Fibroblast of the aortic adventitia (primary cell): ENCODE measurements around the gene CD38. TPM values are rescaled to one million over a fixed set of nuclear protein-coding genes. Genes with fewer than 3 reads are reported as not detected.

Experiments used
- DNase-seq: peaks from one replicate; pipeline ENCODE4 v3.0.0-alpha.2; 2010; ENCODE audit warnings: low read depth
- H3K4me3 ChIP-seq: 2 replicates; pipeline ENCODE4 v1.5.1; 2011; ENCODE audit warnings: low read depth, mild to moderate bottlenecking, control low read depth, low read length, moderate library complexity
- CTCF ChIP-seq: IDR thresholded peaks from 2 replicates; pipeline ENCODE4 v1.5.1; 2011; ENCODE audit warnings: mild to moderate bottlenecking, low read length, control low read depth, inconsistent platforms; ENCODE audit not compliant: insufficient read depth
- total RNA-seq: library from RNA; depleted of rRNA; stranded (reverse); fragments of >200 nt; gene quantifications from 2 replicates; pipeline ENCODE4 v1.2.3, GENCODE V29; 2012; ENCODE audit warnings: low replicate concordance

CD38 gene
- total RNA-seq, 1 donor = not detected

GRCh38 chr4:15809058-15809457 is 30.9 kb downstream of the CD38 start:
- no peak overlapping the region for H3K4me3 ChIP-seq
- no peak for TF ChIP-seq CTCF
- no peak for DNase-seq

GRCh38 chr4:15809466-15809865 is 31.3 kb downstream of the CD38 start:
- DNase-seq = no peak
- TF ChIP-seq CTCF = no peak
- no peak overlapping the region for H3K4me3 ChIP-seq

- no peak overlapping the region for H3K4me3 ChIP-seq
- no peak for TF ChIP-seq CTCF
- DNase-seq = no peak
These were observed 33.7 kb downstream of the CD38 start for GRCh38 chr4:15811703-15812337.

- no peak for TF ChIP-seq CTCF
These were observed 54.7 kb downstream of the CD38 start for GRCh38 chr4:15832523-15833451.

GRCh38 chr4:15833801-15834200 is 55.7 kb downstream of the CD38 start:
- TF ChIP-seq CTCF = no peak
- DNase-seq = no peak
- H3K4me3 ChIP-seq = no peak overlapping the region

More at GRCh38 chr4:15832523-15833451, 54.7 kb downstream of the CD38 start:
- H3K4me3 ChIP-seq = no peak overlapping the region
- no peak for DNase-seq

- no peak for DNase-seq
- no peak overlapping the region for H3K4me3 ChIP-seq
- no peak for TF ChIP-seq CTCF
These were observed 58.2 kb downstream of the CD38 start for GRCh38 chr4:15836362-15836761.
